Type B pancreatic cell (in vitro differentiated cells): ENCODE results near the gene KRTAP12-3. TPM values are rescaled to one million over a fixed set of nuclear protein-coding genes. Genes with fewer than 3 reads are reported as not detected.
A peak's percentile ranks its signal among the peaks of the same experiment; 100 is the strongest.
"Not testable (repeated sequence)": the region's sequence is repeated elsewhere in the genome, so short reads cannot be mapped to it uniquely, and the experiment has no call there.

Source experiments
- DNase-seq: peaks from one replicate; pipeline ENCODE4 v3.0.0; 2021; ENCODE audit warnings: mixed read lengths; ENCODE audit not compliant: unreplicated experiment; ENCODE audit errors: extremely low spot score
- H3K27ac Mint-ChIP-seq: 2 replicates; pipeline ENCODE4 v1.8.0; 2021; ENCODE audit warnings: mild to moderate bottlenecking, mixed read lengths
- H3K27me3 Mint-ChIP-seq: 2 replicates; pipeline ENCODE4 v1.8.0; 2021; ENCODE audit warnings: mixed read lengths
- H3K36me3 Mint-ChIP-seq: 2 replicates; pipeline ENCODE4 v1.8.0; 2021; ENCODE audit warnings: mixed read lengths
- H3K4me1 Mint-ChIP-seq: one replicate; pipeline ENCODE4 v1.8.0; 2021; ENCODE audit warnings: mixed read lengths; ENCODE audit not compliant: unreplicated experiment
- H3K4me3 Mint-ChIP-seq: 2 replicates; pipeline ENCODE4 v1.8.0; 2021; ENCODE audit warnings: mild to moderate bottlenecking, mixed read lengths
- H3K9me3 Mint-ChIP-seq: 2 replicates; pipeline ENCODE4 v1.8.0; 2021; ENCODE audit warnings: mixed read lengths
- total RNA-seq: library from RNA; stranded (reverse); gene quantifications from 2 replicates; pipeline ENCODE4 v1.2.1, GENCODE V29; 2021; ENCODE audit warnings: low replicate concordance
- TF ChIP-seq, protein P1 (sequence below): fragments of 200-600 bp; sonication (generic); conservative IDR thresholded peaks from 2 replicates; pipeline ENCODE4 v1.5.0; 2021; ENCODE audit warnings: antibody characterized with exemption, mild to moderate bottlenecking

The KRTAP12-3 gene
- total RNA-seq, 1 donor from 2014 or later, result not detected

DNA sequence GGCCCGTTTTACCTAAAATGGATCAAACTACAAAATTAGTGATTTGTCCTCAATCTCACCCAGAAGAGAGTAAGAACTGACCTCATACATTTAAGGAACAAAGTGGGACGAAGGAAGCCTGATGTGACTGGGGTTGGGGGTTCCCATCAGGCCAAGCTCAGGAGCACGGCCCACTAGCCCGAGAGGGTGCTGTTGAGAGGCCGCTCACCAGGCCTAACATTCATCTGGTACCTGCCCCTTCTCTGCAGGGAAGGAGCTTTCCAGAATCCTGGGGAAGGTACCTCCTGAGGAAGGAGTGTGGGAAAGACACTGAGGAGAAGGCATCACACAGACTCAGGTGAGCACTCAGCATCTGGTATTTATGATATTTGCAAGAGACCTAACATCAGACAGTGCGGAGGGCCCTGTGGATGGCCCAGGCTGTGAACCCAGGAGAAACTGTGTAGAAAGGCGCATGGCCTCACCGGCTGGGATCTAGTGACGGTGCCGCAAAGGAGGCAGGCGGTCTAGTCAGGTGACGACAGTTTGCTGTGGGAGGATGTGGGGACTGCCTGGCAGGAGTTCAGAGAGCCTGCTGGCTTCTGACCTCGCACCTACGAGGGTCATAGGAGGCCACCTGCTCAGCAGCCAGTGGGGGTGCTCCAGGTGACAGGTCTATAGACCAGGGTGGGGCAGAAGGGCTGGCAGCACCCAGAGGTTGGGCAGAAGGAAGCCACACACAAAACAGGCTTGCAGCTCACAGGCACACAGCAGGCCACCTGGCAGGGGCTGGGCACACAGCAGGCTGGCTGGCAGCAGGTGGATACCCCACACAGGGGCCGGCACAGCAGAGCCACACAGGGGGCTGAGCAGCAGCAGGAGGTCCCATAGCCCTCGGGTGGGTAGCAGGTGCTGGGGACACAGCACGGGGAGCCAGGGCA is 3.8 kb upstream of the KRTAP12-3 start:
- Mint-ChIP-seq H3K4me3 (no peak overlapping the region), H3K36me3 (no peaks in the 10 kb centered on the region), H3K27me3 (no peaks in the 10 kb centered on the region), H3K9me3 (peaks cover 13% of the 10 kb centered on the region), H3K4me1 (no peaks in the 10 kb centered on the region), H3K27ac (no peak overlapping the region)
- peak; percentile 61 for DNase-seq
- TF ChIP-seq, protein P1, sequence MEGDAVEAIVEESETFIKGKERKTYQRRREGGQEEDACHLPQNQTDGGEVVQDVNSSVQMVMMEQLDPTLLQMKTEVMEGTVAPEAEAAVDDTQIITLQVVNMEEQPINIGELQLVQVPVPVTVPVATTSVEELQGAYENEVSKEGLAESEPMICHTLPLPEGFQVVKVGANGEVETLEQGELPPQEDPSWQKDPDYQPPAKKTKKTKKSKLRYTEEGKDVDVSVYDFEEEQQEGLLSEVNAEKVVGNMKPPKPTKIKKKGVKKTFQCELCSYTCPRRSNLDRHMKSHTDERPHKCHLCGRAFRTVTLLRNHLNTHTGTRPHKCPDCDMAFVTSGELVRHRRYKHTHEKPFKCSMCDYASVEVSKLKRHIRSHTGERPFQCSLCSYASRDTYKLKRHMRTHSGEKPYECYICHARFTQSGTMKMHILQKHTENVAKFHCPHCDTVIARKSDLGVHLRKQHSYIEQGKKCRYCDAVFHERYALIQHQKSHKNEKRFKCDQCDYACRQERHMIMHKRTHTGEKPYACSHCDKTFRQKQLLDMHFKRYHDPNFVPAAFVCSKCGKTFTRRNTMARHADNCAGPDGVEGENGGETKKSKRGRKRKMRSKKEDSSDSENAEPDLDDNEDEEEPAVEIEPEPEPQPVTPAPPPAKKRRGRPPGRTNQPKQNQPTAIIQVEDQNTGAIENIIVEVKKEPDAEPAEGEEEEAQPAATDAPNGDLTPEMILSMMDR, result no peak

DNA sequence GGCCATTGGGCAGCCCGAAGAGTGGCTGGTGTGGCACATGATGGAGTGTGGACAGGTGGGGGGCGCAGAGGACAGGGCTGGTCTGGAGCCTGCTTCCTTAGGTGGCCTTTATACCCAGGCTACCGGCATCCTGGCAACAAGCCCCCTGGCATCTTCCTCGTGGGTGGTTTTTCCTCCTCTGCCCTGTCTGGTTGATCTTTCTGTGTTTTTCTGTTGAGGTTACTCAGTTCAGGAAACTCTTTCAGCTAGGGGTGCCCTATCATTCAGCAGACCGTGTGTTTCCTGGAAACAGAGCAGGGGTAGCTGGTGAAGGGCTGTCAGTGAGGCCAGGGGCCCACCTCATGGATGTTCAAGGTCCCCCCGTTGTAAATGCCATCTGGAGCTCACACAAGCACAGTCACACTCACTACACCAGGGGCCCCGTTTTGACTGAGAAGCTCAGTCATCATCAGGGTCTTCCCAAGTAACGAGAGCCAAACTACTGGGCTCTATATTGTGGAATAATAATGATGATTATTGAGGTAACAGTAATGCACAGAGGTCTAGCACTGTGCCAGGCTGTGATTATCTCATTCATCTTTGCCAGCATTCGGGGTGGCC is 3.1 kb upstream of the KRTAP12-3 start, which contains the start of gene KRTAP12-4:
KRTAP12-4 (minus strand) TSS at position 84 of the 600 bp plus-strand sequence; CDS start at position 39, 45 bp downstream.
- H3K27me3 Mint-ChIP-seq, result no peaks in the 10 kb centered on the region
- H3K4me3 Mint-ChIP-seq, result no peak within 1 kb of the TSS
- H3K27ac Mint-ChIP-seq, result no peak within 1 kb of the TSS
- H3K36me3 Mint-ChIP-seq, result no peaks in the 10 kb centered on the region
- H3K9me3 Mint-ChIP-seq, result peaks cover 13% of the 10 kb centered on the region
- no peaks in the 10 kb centered on the region for H3K4me1 Mint-ChIP-seq
- peak; percentile 50 for DNase-seq
- TF ChIP-seq, protein P1, result no peak

DNA sequence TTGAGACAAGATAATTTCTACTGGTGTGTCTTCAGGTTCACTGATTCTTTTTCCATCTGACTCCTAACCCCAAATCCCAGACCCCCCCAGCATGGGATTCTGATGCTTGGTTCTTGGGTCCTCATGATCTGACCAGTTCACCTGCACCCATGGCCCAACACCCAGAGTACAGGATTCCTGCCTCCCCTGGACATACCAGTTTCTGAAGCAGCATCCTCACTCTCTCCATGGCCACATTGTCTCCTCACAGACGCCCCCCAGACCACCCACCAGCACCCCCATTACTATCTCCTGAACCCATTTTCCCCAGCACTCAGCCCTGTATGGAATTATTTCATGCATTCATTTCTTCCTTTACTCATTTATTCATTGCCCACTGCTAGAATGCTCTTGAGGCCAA is 864 bp upstream of the KRTAP12-3 start:
- no peaks in the 10 kb centered on the region for H3K4me1 Mint-ChIP-seq
- TF ChIP-seq, protein P1, result no peak
- H3K36me3 Mint-ChIP-seq, result no peaks in the 10 kb centered on the region

DNA sequence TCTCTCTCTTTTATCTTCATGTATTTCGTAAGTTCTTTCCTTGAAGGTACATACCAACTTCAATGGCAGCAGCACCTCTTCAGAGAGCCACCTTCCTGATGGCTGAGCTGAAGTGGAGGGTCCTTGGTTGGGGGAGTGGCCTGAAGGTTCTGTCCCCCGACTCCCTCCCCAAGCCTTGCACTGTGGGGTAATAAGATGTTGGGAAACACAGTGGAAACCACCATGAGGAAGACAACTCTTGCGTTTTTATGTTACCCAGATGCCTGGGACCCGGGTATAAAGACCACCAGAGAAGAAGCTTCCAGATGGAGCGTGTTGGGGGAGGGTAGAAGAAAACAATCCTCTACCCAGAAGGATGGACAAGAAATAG is 794 bp downstream of the KRTAP12-3 start:
- TF ChIP-seq, protein P1, result no peak
- Mint-ChIP-seq H3K4me1 (no peaks in the 10 kb centered on the region), H3K27me3 (no peaks in the 10 kb centered on the region), H3K9me3 (peaks cover 13% of the 10 kb centered on the region), H3K27ac (no peak overlapping the region), H3K36me3 (no peaks in the 10 kb centered on the region), H3K4me3 (no peak overlapping the region)
- peak; percentile 22 for DNase-seq

More for the DNA sequence above, 864 bp upstream of the KRTAP12-3 start:
- peaks cover 13% of the 10 kb centered on the region for H3K9me3 Mint-ChIP-seq
- H3K27me3 Mint-ChIP-seq, result no peaks in the 10 kb centered on the region
- no peak overlapping the region for H3K4me3 Mint-ChIP-seq
- H3K27ac Mint-ChIP-seq, result no peak overlapping the region
- peak; percentile 40 for DNase-seq

DNA sequence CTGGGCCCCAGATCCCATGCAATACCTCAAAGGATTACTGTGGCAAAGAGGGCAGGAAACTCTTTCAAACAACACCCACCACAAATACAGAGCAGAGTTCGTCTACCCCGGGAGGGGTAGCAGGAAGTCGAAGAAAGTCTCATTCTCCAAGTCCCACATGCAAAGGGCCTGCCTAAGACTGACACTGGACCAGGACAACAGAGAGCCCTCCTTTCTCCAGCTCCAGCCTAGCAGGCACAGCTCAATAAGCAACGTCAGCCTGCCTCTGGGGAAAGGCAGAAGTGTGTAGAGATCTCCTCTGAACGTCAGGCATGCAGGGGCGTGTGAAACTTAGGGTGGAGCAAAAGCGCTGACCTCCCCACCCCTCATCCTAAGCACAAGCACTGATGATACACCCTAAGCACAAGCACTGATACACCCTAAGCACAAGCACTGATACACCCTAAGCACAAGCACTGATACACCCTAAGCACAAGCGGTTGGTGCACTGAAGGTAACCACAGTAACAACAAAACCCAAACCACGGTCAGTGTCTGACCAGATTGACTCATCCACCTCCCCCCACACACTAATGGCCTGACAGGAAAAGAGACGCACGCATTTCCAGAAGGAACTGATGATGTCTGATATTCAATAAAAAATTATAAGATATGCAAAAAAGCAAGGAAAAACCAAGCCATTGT is 1.3 kb downstream of the KRTAP12-3 start:
- TF ChIP-seq, protein P1, result no peak
- H3K27ac Mint-ChIP-seq, result no peak overlapping the region
- H3K4me3 Mint-ChIP-seq, result no peak overlapping the region

DNA sequence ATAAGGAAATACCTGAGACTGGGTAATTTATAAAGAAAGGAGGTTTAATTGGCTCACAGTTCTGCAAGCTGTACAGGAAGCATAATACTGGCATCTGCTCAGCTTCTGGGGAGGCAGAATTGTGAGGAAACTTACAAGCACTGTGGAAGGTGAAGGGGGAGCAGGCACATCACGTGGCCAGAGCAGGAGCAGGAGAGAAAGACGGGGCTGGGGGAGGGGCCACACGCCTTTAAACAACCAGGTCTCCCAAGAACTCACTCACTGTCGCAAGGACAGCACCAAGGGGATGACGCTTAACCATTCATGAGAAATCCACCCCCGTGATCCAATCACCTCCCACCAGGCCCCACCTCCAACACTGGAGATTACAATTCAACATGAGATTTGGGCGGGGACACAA is 3.8 kb downstream of the KRTAP12-3 start:
- H3K27ac Mint-ChIP-seq, H3K9me3 Mint-ChIP-seq, H3K4me1 Mint-ChIP-seq, H3K27me3 Mint-ChIP-seq, H3K4me3 Mint-ChIP-seq, H3K36me3 Mint-ChIP-seq: not testable (repeated sequence)
- peak; percentile 24 for DNase-seq

More for the DNA sequence above, 1.3 kb downstream of the KRTAP12-3 start:
- Mint-ChIP-seq H3K36me3 (no peaks in the 10 kb centered on the region), H3K27me3 (no peaks in the 10 kb centered on the region), H3K4me1 (no peaks in the 10 kb centered on the region), H3K9me3 (peaks cover 13% of the 10 kb centered on the region)
- peak; percentile 34 for DNase-seq
